ENCODE data around the gene LEKR1. TPM values are rescaled to one million over a fixed set of nuclear protein-coding genes. Genes with fewer than 3 reads are reported as not detected.

Gene LEKR1
- total RNA-seq, 1 donor: 0.36 TPM

- Histone ChIP-seq H2AFZ (ENCODE audit: low read length) (no peak overlapping the region), H3K4me3 (ENCODE audit: insufficient read depth, low read length) (no peak overlapping the region), H4K20me1 (ENCODE audit: insufficient read depth, low read length) (no peaks in the 10 kb centered on the region), H3K4me1 (ENCODE audit: insufficient read depth, low read length) (peaks cover 56% of the 10 kb centered on the region), H3K27me3 (ENCODE audit: insufficient read depth, low read length) (no peaks in the 10 kb centered on the region), H3K36me3 (ENCODE audit: insufficient read depth, low read length) (no peaks in the 10 kb centered on the region), H3K9me3 (ENCODE audit: low read depth, low read length) (no peaks in the 10 kb centered on the region), H3K79me2 (ENCODE audit: insufficient read depth, low read length) (no peaks in the 10 kb centered on the region), H3K27ac (ENCODE audit: low read depth, low read length) (peak overlapping the region; percentile 94), H3K4me2 (ENCODE audit: insufficient read depth, low read length) (peak overlapping the region; percentile 43)
- DNase-seq (ENCODE audit: insufficient read length, low spot score, missing footprints): no peak
- no peak for TF ChIP-seq CTCF (IDR thresholded peaks at IDR 0.05; ENCODE audit: extremely low read depth, low read depth, low read length)
Observed at GRCh38 chr3:157086775-157087174, 260.6 kb downstream of the LEKR1 start.

GRCh38 chr3:157087373-157087772 lies 261.2 kb downstream of the LEKR1 start:
- TF ChIP-seq CTCF (IDR thresholded peaks at IDR 0.05; ENCODE audit: extremely low read depth, low read depth, low read length): no peak
- Histone ChIP-seq H3K36me3 (ENCODE audit: insufficient read depth, low read length) (no peaks in the 10 kb centered on the region), H3K27ac (ENCODE audit: low read depth, low read length) (peak overlapping the region; percentile 94), H3K4me2 (ENCODE audit: insufficient read depth, low read length) (peak overlapping the region; percentile 86), H4K20me1 (ENCODE audit: insufficient read depth, low read length) (no peaks in the 10 kb centered on the region), H2AFZ (ENCODE audit: low read length) (no peak overlapping the region), H3K27me3 (ENCODE audit: insufficient read depth, low read length) (no peaks in the 10 kb centered on the region), H3K4me3 (ENCODE audit: insufficient read depth, low read length) (no peak overlapping the region), H3K9me3 (ENCODE audit: low read depth, low read length) (no peaks in the 10 kb centered on the region), H3K4me1 (ENCODE audit: insufficient read depth, low read length) (peaks cover 53% of the 10 kb centered on the region), H3K79me2 (ENCODE audit: insufficient read depth, low read length) (no peaks in the 10 kb centered on the region)
- DNase-seq (ENCODE audit: insufficient read length, low spot score, missing footprints): no peak

GRCh38 chr3:157087780-157088600 lies 261.8 kb downstream of the LEKR1 start:
- no peaks in the 10 kb centered on the region for H3K27me3 ChIP-seq (ENCODE audit: insufficient read depth, low read length)
- peak overlapping the region; percentile 94 for H3K27ac ChIP-seq (ENCODE audit: low read depth, low read length)
- H3K9me3 ChIP-seq (ENCODE audit: low read depth, low read length): no peaks in the 10 kb centered on the region
- peak overlapping the region; percentile 73 for H2AFZ ChIP-seq (ENCODE audit: low read length)
- no peaks in the 10 kb centered on the region for H3K79me2 ChIP-seq (ENCODE audit: insufficient read depth, low read length)
- DNase-seq (ENCODE audit: insufficient read length, low spot score, missing footprints): no peak
- H3K4me2 ChIP-seq (ENCODE audit: insufficient read depth, low read length): peak overlapping the region; percentile 86
- no peaks in the 10 kb centered on the region for H3K36me3 ChIP-seq (ENCODE audit: insufficient read depth, low read length)
- H4K20me1 ChIP-seq (ENCODE audit: insufficient read depth, low read length): no peaks in the 10 kb centered on the region
- H3K4me1 ChIP-seq (ENCODE audit: insufficient read depth, low read length): peaks cover 47% of the 10 kb centered on the region
- no peak for TF ChIP-seq CTCF (IDR thresholded peaks at IDR 0.05; ENCODE audit: extremely low read depth, low read depth, low read length)
- H3K4me3 ChIP-seq (ENCODE audit: insufficient read depth, low read length): peak overlapping the region; percentile 74

- no peaks in the 10 kb centered on the region for H3K36me3 ChIP-seq (ENCODE audit: insufficient read depth, low read length)
- no peaks in the 10 kb centered on the region for H3K9me3 ChIP-seq (ENCODE audit: low read depth, low read length)
- H4K20me1 ChIP-seq (ENCODE audit: insufficient read depth, low read length): no peaks in the 10 kb centered on the region
- H3K4me3 ChIP-seq (ENCODE audit: insufficient read depth, low read length): peak overlapping the region; percentile 74
- TF ChIP-seq CTCF (IDR thresholded peaks at IDR 0.05; ENCODE audit: extremely low read depth, low read depth, low read length): no peak
- H3K4me1 ChIP-seq (ENCODE audit: insufficient read depth, low read length): peaks cover 44% of the 10 kb centered on the region
- H2AFZ ChIP-seq (ENCODE audit: low read length): peak overlapping the region; percentile 78
- H3K79me2 ChIP-seq (ENCODE audit: insufficient read depth, low read length): no peaks in the 10 kb centered on the region
- peak overlapping the region; percentile 86 for H3K4me2 ChIP-seq (ENCODE audit: insufficient read depth, low read length)
- H3K27me3 ChIP-seq (ENCODE audit: insufficient read depth, low read length): no peaks in the 10 kb centered on the region
- peak; percentile 97 for DNase-seq (ENCODE audit: insufficient read length, low spot score, missing footprints)
- H3K27ac ChIP-seq (ENCODE audit: low read depth, low read length): peak overlapping the region; percentile 94
Observed at GRCh38 chr3:157088601-157089454, 262.7 kb downstream of the LEKR1 start.
